Heart right ventricle (tissue), 16 donors: Measurements from ENCODE around the gene NUSAP1. TPM values are rescaled to one million over a fixed set of nuclear protein-coding genes. Genes with fewer than 3 reads are reported as not detected.
"Not testable (repeated sequence)": the region's sequence is repeated elsewhere in the genome, so short reads cannot be mapped to it uniquely, and the experiment has no call there.

Experiments
- ATAC-seq, 8 donors: fragments of 200-7000 bp; cut with Tn5 transposase; one replicate each; pipeline ENCODE4 v1.9.1; 2020; ENCODE audit warnings: mild to moderate bottlenecking in 8 of 8, moderate library complexity in 8 of 8, moderate number of reproducible peaks in 1 of 8
- DNase-seq, 2 donors: peaks; one replicate each; pipeline ENCODE4 v3.0.0-alpha.2; 2020
- H3K27ac ChIP-seq, 10 donors: fragments of 200-600 bp; sonication (generic) in 2 of 10; one replicate each; pipeline versions ENCODE4 v1.5.0 to v1.8.0; 2020 to 2022; ENCODE audit warnings: mild to moderate bottlenecking in 3 of 10
- H3K27me3 ChIP-seq, 7 donors: fragments of 200-600 bp; one replicate each; pipeline ENCODE4 v1.8.0; 2021 to 2022; ENCODE audit warnings: mild to moderate bottlenecking in 2 of 7
- H3K36me3 ChIP-seq, 9 donors: fragments of 200-600 bp; sonication (generic) in 1 of 9; one replicate each; pipeline versions ENCODE4 v1.5.0 to v1.8.0; 2020 to 2022; ENCODE audit warnings: mild to moderate bottlenecking in 2 of 9
- H3K4me1 ChIP-seq, 9 donors: fragments of 200-600 bp; sonication (generic) in 1 of 9; one replicate each; pipeline versions ENCODE4 v1.5.0 to v1.8.0; 2020 to 2022; ENCODE audit warnings: mild to moderate bottlenecking in 4 of 9
- H3K4me3 ChIP-seq, 10 donors: fragments of 200-600 bp; sonication (generic) in 2 of 10; one replicate each; pipeline versions ENCODE4 v1.5.0 to v1.8.0; 2020 to 2022; ENCODE audit warnings: mild to moderate bottlenecking in 7 of 10, moderate library complexity in 2 of 10
- H3K9me3 ChIP-seq, 11 donors: fragments of 200-600 bp in 10 of 11; sonication (generic) in 2 of 11; one replicate each; pipeline versions ENCODE4 v1.5.0 to v1.8.0; 2013 to 2022; ENCODE audit warnings: mild to moderate bottlenecking in 2 of 11, control low read depth in 1 of 11, moderate library complexity in 1 of 11
- CTCF ChIP-seq, 9 donors: fragments of 200-600 bp; sonication (generic) in 2 of 9; IDR thresholded peaks; one replicate each; pipeline versions ENCODE4 v1.5.0 to v1.8.0; 2021 to 2022; ENCODE audit warnings: antibody characterized with exemption in 9 of 9, mild to moderate bottlenecking in 5 of 9, moderate library complexity in 1 of 9
- WGBS, 2 donors: extraction: QIAGEN DNeasy Blood & Tissue Kit; methylation state at CpG; one replicate each; pipeline ENCODE4 v1.1.7; 2013; ENCODE audit warnings: inconsistent platforms in 1 of 2; 5-methylcytosine and 5-hydroxymethylcytosine counted together
- intact Hi-C, 10 donors: fragments of 100-400 bp; cut with DNase I; formaldehyde crosslinking; loops; one replicate each; pipeline versions ENCODE4 v1.11.1 to v1.14.2; 2022
- polyA plus RNA-seq, 2 donors: library from polyadenylated mRNA; stranded (reverse); fragments of 200-250 nt; gene quantifications; one replicate each; pipeline ENCODE4 v1.2.3, GENCODE V29; 2013
- total RNA-seq, 10 donors: library from RNA; stranded (reverse); fragmentation: NEBNext Ultra II Directional in 3 of 10; extraction: Animal tissue kit (Norgen Biotek cat#: 25700) in 3 of 10; gene quantifications; one replicate each; pipeline versions ENCODE4 v1.2.1 to v1.2.4, GENCODE V29; 2021 to 2023
- donor health status: Arrhythmogenic right ventricular cardiomyopathy.
- donor health status: ischemic (EF 13 %, LVEDD 7.1; RV severe dilation, severe dysfunction).
- donor health status: healthy with polysubstance abuse.
- donor health status: DM: no; HTN: yes; CAD: no.
- donor health status: DM: no; HTN: no; CAD: no.
- donor health status: ischemic (EF 25% LVEDD 6.9; RV normal size, moderate dysfunction).
- donor health status: ischemic (EF 25% LVEDD 5.7; RV mildly dilated, moderate dysfunction).
- donor health status: healthy.
- donor health status: DM: yes; HTN: yes; CAD: no.
- donor health status: Ischemic cardiomyopathy.
- donor health status: ischemic (EF 35%, LVEDD 5.7; RV mildly dilated, moderate dysfunction).
- donor health status: nonischemic (EF 11% LVEDD 7.7; RV severe dilation, severe dysfunction).
- donor health status: DM: yes; HTN: yes; CAD: no.
- donor health status: PGD.
- donor health status: ischemic (EF 29% LVEDD 5.4; RV normal size, mild dysfunction).
- donor health status: nonischemic (EF 23%, LVEDD 6.1; RV moderate dilation, normal function).

The NUSAP1 gene
- total and polyA plus RNA-seq, 12 donors: 0.66 to 16.6 (median 1.2) TPM

GRCh38 chr15:41416742-41417417 lies 84.2 kb downstream of the NUSAP1 start, which contains the start of gene RTF1:
RTF1 (plus strand) TSS chr15:41417095; CDS start chr15:41417116, 21 bp downstream.
- DNase-seq: peak; percentile 95 to 98
- no peaks in the 10 kb centered on the region for H3K36me3 ChIP-seq
- H3K4me1 ChIP-seq: peaks cover 10 to 44% (median 31%) of the 10 kb centered on the region in 9 donors
- H3K27me3 ChIP-seq: no peaks in the 10 kb centered on the region
- H3K9me3 ChIP-seq: no peaks in the 10 kb centered on the region
- H3K27ac ChIP-seq: peak within 1 kb of the TSS; percentile 33 to 93 (median 88)
- peak within 1 kb of the TSS; percentile 81 to 100 (median 92) for H3K4me3 ChIP-seq
- intact Hi-C loops: loop anchor here in 1 of 10 donors (2.0 kb wide), 1 partner anchor 84 kb away; the partner anchor contains the start of genes NUSAP1 and OIP5
- peak; percentile 96 to 99 (median 98) for ATAC-seq
- no peak for TF ChIP-seq CTCF (IDR thresholded peaks at IDR 0.05)
- 0% methylated on average over 74 of the region's 74 CpGs for WGBS, 2 donors

GRCh38 chr15:41417418-41418195 lies 84.9 kb downstream of the NUSAP1 start:
- H3K27ac ChIP-seq: peak overlapping the region; percentile 33 to 93 (median 88)
- H3K4me3 ChIP-seq: peak overlapping the region; percentile 81 to 100 (median 92)
- no peaks in the 10 kb centered on the region for H3K9me3 ChIP-seq
- ATAC-seq: peak in 6 of 8 donors; percentile 13 to 74 (median 48)
- no peaks in the 10 kb centered on the region for H3K27me3 ChIP-seq
- no peak for TF ChIP-seq CTCF (IDR thresholded peaks at IDR 0.05)
- 0 to 1% methylated on average over 37 of the region's 37 CpGs for WGBS, 2 donors
- intact Hi-C loops: loop anchor here in 2 of 10 donors (1.0 to 2.0 kb wide), 2 partner anchors 15 to 85 kb away; partner anchors contain the start of genes NDUFAF1 (in 1 of the 2), NUSAP1 (in 1 of the 2) and OIP5 (in 1 of the 2)
- no peaks in the 10 kb centered on the region for H3K36me3 ChIP-seq
- DNase-seq: no peak
- H3K4me1 ChIP-seq: peaks cover 10 to 45% (median 31%) of the 10 kb centered on the region in 9 donors

- WGBS, 2 donors: 95 to 98% methylated on average over 7 of the region's 7 CpGs
- no peaks in the 10 kb centered on the region for H3K27me3 ChIP-seq
- H3K36me3 ChIP-seq: no peaks in the 10 kb centered on the region
- ATAC-seq: no peak
- H3K27ac ChIP-seq: no peak overlapping the region
- H3K9me3 ChIP-seq: no peaks in the 10 kb centered on the region
- intact Hi-C loops: no loop called here
- no peak overlapping the region for H3K4me3 ChIP-seq
- no peak for DNase-seq
- peaks cover 0 to 25% (median 8%) of the 10 kb centered on the region in 9 donors for H3K4me1 ChIP-seq
- TF ChIP-seq CTCF (IDR thresholded peaks at IDR 0.05): no peak
These were observed 91.4 kb downstream of the NUSAP1 start for GRCh38 chr15:41423979-41424659.

- TF ChIP-seq CTCF (IDR thresholded peaks at IDR 0.05): no peak
- no peaks in the 10 kb centered on the region for H3K27me3 ChIP-seq
- intact Hi-C loops: no loop called here
- H3K36me3 ChIP-seq: no peaks in the 10 kb centered on the region
- no peak for ATAC-seq
- 97 to 98% methylated on average over 13 to 14 of the region's 14 CpGs for WGBS, 2 donors
- DNase-seq: no peak
- H3K27ac ChIP-seq: no peak overlapping the region
- H3K4me1 ChIP-seq: peaks cover 0 to 28% (median 9%) of the 10 kb centered on the region in 9 donors
- H3K4me3 ChIP-seq: no peak overlapping the region
- no peaks in the 10 kb centered on the region for H3K9me3 ChIP-seq
These were observed 92.1 kb downstream of the NUSAP1 start for GRCh38 chr15:41424809-41425208.

GRCh38 chr15:41425907-41426306 lies 93.2 kb downstream of the NUSAP1 start:
- DNase-seq, H3K27me3 ChIP-seq, H3K36me3 ChIP-seq, H3K9me3 ChIP-seq, H3K4me3 ChIP-seq, intact Hi-C loops, H3K27ac ChIP-seq: not testable (repeated sequence)
- peaks cover 0 to 23% (median 5%) of the 10 kb centered on the region in 9 donors for H3K4me1 ChIP-seq
- 95 to 96% methylated on average over 5 of the region's 5 CpGs for WGBS, 2 donors
- ATAC-seq: peak in 1 of 8 donors; percentile 14
